IMR-90 (cell line): Measurements from ENCODE around the gene ZNF827. TPM values are rescaled to one million over a fixed set of nuclear protein-coding genes. Genes with fewer than 3 reads are reported as not detected.

ENCODE experiments used
- ATAC-seq: fragments of 200-7000 bp; cut with Tn5 transposase; 2 replicates; pipeline ENCODE4 v1.9.1; 2020; ENCODE audit warnings: low read depth, mild to moderate bottlenecking, moderate library complexity
- BruUV-seq: library from RNA; stranded (reverse); fragments of 400-500 nt; replicated peaks from 2 replicates; lab custom pipeline; 2021; lab: Mats Ljungman, UMichigan
- CTCF ChIA-PET: fragments of 300-600 bp; formaldehyde crosslinking; extraction: SDS; loops from one replicate; lab custom pipeline; 2021; ENCODE audit warnings: antibody characterized with exemption; lab: Yijun Ruan, JAX
- POLR2A ChIA-PET: fragments of 300-600 bp; sonication (Branson Sonifier 250); formaldehyde crosslinking; loops from one replicate; lab custom pipeline; 2022; ENCODE audit warnings: antibody characterized with exemption; ENCODE audit not compliant: unreplicated experiment; lab: Charles Lee
- DNase-seq: peaks from one replicate; pipeline ENCODE4 v3.0.0; 2013
- H2AFZ ChIP-seq: replicated peaks from 2 replicates; pipeline ENCODE3; 2013; ENCODE audit warnings: low read length, mild to moderate bottlenecking; ENCODE audit not compliant: poor library complexity
- H2AK5ac ChIP-seq: 2 replicates; pipeline ENCODE4 v1.6.1; 2013; ENCODE audit warnings: low read depth, low read length, inconsistent platforms
- H2AK9ac ChIP-seq: replicated peaks from 2 replicates; pipeline ENCODE3; 2013; ENCODE audit warnings: mild to moderate bottlenecking, low read depth, low read length, moderate library complexity; ENCODE audit not compliant: poor library complexity
- H2BK120ac ChIP-seq: 2 replicates; pipeline ENCODE4 v1.6.1; 2013; ENCODE audit warnings: low read depth, low read length, inconsistent platforms
- H2BK15ac ChIP-seq: 3 replicates; pipeline ENCODE4 v1.6.1; 2013; ENCODE audit warnings: low read depth, low read length, inconsistent platforms
- H2BK20ac ChIP-seq: 2 replicates; pipeline ENCODE4 v1.6.1; 2013; ENCODE audit warnings: low read depth, mild to moderate bottlenecking, inconsistent platforms, low read length, moderate library complexity
- H2BK5ac ChIP-seq: 2 replicates; pipeline ENCODE4 v1.6.1; 2013; ENCODE audit warnings: mild to moderate bottlenecking, low read depth, low read length, inconsistent platforms; ENCODE audit not compliant: poor library complexity, severe bottlenecking
- H3K14ac ChIP-seq: replicated peaks from 2 replicates; pipeline ENCODE4 v1.6.1; 2013; ENCODE audit warnings: low read depth, low read length, inconsistent platforms
- H3K18ac ChIP-seq: 2 replicates; pipeline ENCODE4 v1.6.1; 2013; ENCODE audit warnings: low read depth, low read length, control low read depth
- H3K23ac ChIP-seq: 2 replicates; pipeline ENCODE4 v1.6.1; 2013; ENCODE audit warnings: low read depth, low read length, inconsistent platforms
- H3K27ac ChIP-seq: 2 replicates; pipeline ENCODE4 v1.5.1; 2013; ENCODE audit warnings: mild to moderate bottlenecking, control low read depth, low read length; ENCODE audit not compliant: insufficient read depth
- H3K27me3 ChIP-seq: 2 replicates; pipeline ENCODE4 v1.6.1; 2013; ENCODE audit warnings: low read length; ENCODE audit not compliant: control insufficient read depth, insufficient read depth
- H3K36me3 ChIP-seq: 2 replicates; pipeline ENCODE4 v1.6.1; 2013; ENCODE audit warnings: low read length, mixed read lengths; ENCODE audit not compliant: control insufficient read depth, insufficient read depth
- H3K4ac ChIP-seq: 2 replicates; pipeline ENCODE4 v1.6.1; 2013; ENCODE audit warnings: low read depth, low read length, inconsistent platforms
- H3K4me1 ChIP-seq: 2 replicates; pipeline ENCODE4 v1.6.1; 2013; ENCODE audit warnings: low read length, mixed read lengths; ENCODE audit not compliant: control insufficient read depth, insufficient read depth
- H3K4me2 ChIP-seq: 2 replicates; pipeline ENCODE4 v1.6.1; 2013; ENCODE audit warnings: low read depth, mild to moderate bottlenecking, control low read depth, low read length, moderate library complexity
- H3K4me3 ChIP-seq: 2 replicates; pipeline ENCODE4 v1.5.1; 2013; ENCODE audit warnings: low read depth, mild to moderate bottlenecking, control low read depth, low read length, moderate library complexity; ENCODE audit not compliant: insufficient read depth
- H3K56ac ChIP-seq: 2 replicates; pipeline ENCODE4 v1.6.1; 2013; ENCODE audit warnings: low read length, inconsistent platforms; ENCODE audit not compliant: insufficient read depth; ENCODE audit errors: extremely low read depth
- H3K79me1 ChIP-seq, 2 experiments: 2 replicates each; pipeline ENCODE4 v1.6.1; 2013; ENCODE audit warnings: low read length in 2 of 2, inconsistent platforms in 1 of 2, low read depth in 1 of 2
- H3K9ac ChIP-seq: 2 replicates; pipeline ENCODE4 v1.6.1; 2013; ENCODE audit warnings: low read depth, low read length, control low read depth
- H3K9me1 ChIP-seq: 2 replicates; pipeline ENCODE4 v1.6.1; 2013; ENCODE audit warnings: low read length, inconsistent platforms; ENCODE audit not compliant: insufficient read depth
- H3K9me3 ChIP-seq: 2 replicates; pipeline ENCODE4 v1.6.1; 2013; ENCODE audit warnings: low read length; ENCODE audit not compliant: control insufficient read depth, insufficient read depth
- H4K20me1 ChIP-seq: 2 replicates; pipeline ENCODE4 v1.6.1; 2013; ENCODE audit warnings: low read length, inconsistent platforms; ENCODE audit not compliant: insufficient read depth
- H4K5ac ChIP-seq: 2 replicates; pipeline ENCODE4 v1.6.1; 2013; ENCODE audit warnings: mild to moderate bottlenecking, low read depth, low read length, control low read depth
- H4K8ac ChIP-seq, 2 experiments: 2 replicates each; pipeline ENCODE4 v1.6.1; 2013; ENCODE audit warnings: low read depth in 2 of 2, low read length in 2 of 2, control low read depth in 1 of 2, inconsistent platforms in 1 of 2
- H4K91ac ChIP-seq: 2 replicates; pipeline ENCODE4 v1.6.1; 2013; ENCODE audit warnings: low read depth, low read length, inconsistent platforms; ENCODE audit not compliant: insufficient read depth
- BHLHE40 ChIP-seq: fragments of 150-350 bp; IDR thresholded peaks from 2 replicates; pipeline ENCODE4 v1.6.1; 2016; ENCODE audit warnings: mild to moderate bottlenecking, low read depth, low read length
- CEBPB ChIP-seq: IDR thresholded peaks from 2 replicates; pipeline ENCODE4 v1.6.1; 2012; ENCODE audit warnings: low read depth, low read length, improper control_type of control experiment
- CHD1 ChIP-seq: IDR thresholded peaks from 2 replicates; pipeline ENCODE4 v1.6.1; 2012; ENCODE audit warnings: low read depth, low read length, improper control_type of control experiment
- CTCF ChIP-seq: conservative IDR thresholded peaks from 2 replicates; pipeline ENCODE4 v1.5.1; 2012; ENCODE audit warnings: mild to moderate bottlenecking, low read depth, low read length, improper control_type of control experiment
- ELK1 ChIP-seq: fragments of 150-350 bp; IDR thresholded peaks from 2 replicates; pipeline ENCODE4 v1.6.1; 2016; ENCODE audit warnings: low read depth, mild to moderate bottlenecking, low read length, moderate library complexity, borderline replicate concordance
- FOS ChIP-seq: fragments of 150-350 bp; IDR thresholded peaks from 2 replicates; pipeline ENCODE4 v1.6.1; 2016; ENCODE audit warnings: low read depth, low read length
- MAFK ChIP-seq: IDR thresholded peaks from 2 replicates; pipeline ENCODE4 v1.6.1; 2012; ENCODE audit warnings: low read depth, low read length, improper control_type of control experiment
- MAZ ChIP-seq: IDR thresholded peaks from 2 replicates; pipeline ENCODE4 v1.6.1; 2012; ENCODE audit warnings: low read depth, mild to moderate bottlenecking, low read length, improper control_type of control experiment, moderate library complexity, borderline replicate concordance
- MXI1 ChIP-seq: IDR thresholded peaks from 2 replicates; pipeline ENCODE4 v1.6.1; 2012; ENCODE audit warnings: low read depth, mild to moderate bottlenecking, low read length, moderate library complexity, borderline replicate concordance
- NFE2L2 ChIP-seq: fragments of 150-350 bp; IDR thresholded peaks from 2 replicates; pipeline ENCODE4 v1.6.1; 2016; ENCODE audit warnings: low read depth, mild to moderate bottlenecking, low read length
- POLR2A ChIP-seq: IDR thresholded peaks from 2 replicates; pipeline ENCODE4 v1.6.1; 2012; ENCODE audit warnings: mild to moderate bottlenecking, low read depth, low read length
- RAD21 ChIP-seq: IDR thresholded peaks from 2 replicates; pipeline ENCODE4 v1.6.1; 2012; ENCODE audit warnings: low read length, improper control_type of control experiment
- RCOR1 ChIP-seq: IDR thresholded peaks from 2 replicates; pipeline ENCODE4 v1.6.1; 2012; ENCODE audit warnings: mild to moderate bottlenecking, low read length, improper control_type of control experiment; ENCODE audit not compliant: insufficient replicate concordance
- RFX5 ChIP-seq: IDR thresholded peaks from 2 replicates; pipeline ENCODE4 v1.8.0; 2012; ENCODE audit warnings: low read depth, mild to moderate bottlenecking, low read length, moderate library complexity
- SMC3 ChIP-seq: fragments of 150-350 bp; IDR thresholded peaks from 2 replicates; pipeline ENCODE4 v1.6.1; 2016; ENCODE audit warnings: low read depth, mild to moderate bottlenecking, antibody characterized with exemption, low read length, moderate library complexity
- USF2 ChIP-seq: fragments of 150-350 bp; IDR thresholded peaks from 2 replicates; pipeline ENCODE4 v1.6.1; 2017; ENCODE audit warnings: mild to moderate bottlenecking, antibody characterized with exemption, low read length, low read depth
- WGBS, 2 experiments: methylation state at CpG; one replicate each; pipeline versions ENCODE4 v1.1.5 to v1.1.7; 2013; ENCODE audit warnings: missing lambda C conversion rate in 2 of 2; ENCODE audit not compliant: insufficient read length in 1 of 2; ENCODE audit errors: extremely low coverage in 2 of 2; 5-methylcytosine and 5-hydroxymethylcytosine counted together
- dilution Hi-C: fragments of 300-500 bp; cut with HindIII; formaldehyde crosslinking; loops from one replicate; pipeline ENCODE4 v1.14.3; 2018; ENCODE audit warnings: low sequenced_read_pairs; ENCODE audit not compliant: unreplicated experiment
- in situ Hi-C: fragments of 300-500 bp; cut with MboI; formaldehyde crosslinking; loops from 3 replicates; pipeline ENCODE4 v1.14.3; 2019; ENCODE audit warnings: low sequenced_read_pairs, inconsistent platforms, mixed read lengths
- intact Hi-C: fragments of 100-400 bp; cut with micrococcal nuclease; formaldehyde crosslinking; loops from 2 replicates; pipeline ENCODE4 v1.10.0; 2022
- polyA plus RNA-seq, 3 experiments: library from polyadenylated mRNA; depleted of rRNA; stranded (reverse); fragments of >200 nt; gene quantifications; 2 replicates each; pipeline ENCODE4 v1.2.3, GENCODE V29; 2012; ENCODE audit warnings: low replicate concordance in 1 of 3
- total RNA-seq: library from RNA; depleted of rRNA; stranded (reverse); fragments of >200 nt; gene quantifications from 2 replicates; pipeline ENCODE4 v1.2.3, GENCODE V29; 2012

ZNF827 gene
- total and polyA plus RNA-seq, 2 of the 4 experiments (the other 2 are of a cell fraction) = 6.6 to 31.7 TPM

GRCh38 chr4:145782756-145783155 lies 155.9 kb downstream of the ZNF827 start:
- H4K91ac ChIP-seq = no peak overlapping the region
- no peak overlapping the region for H2AFZ ChIP-seq
- no peak overlapping the region for H4K8ac ChIP-seq
- no peak for DNase-seq
- no peak overlapping the region for H3K27ac ChIP-seq
- H3K79me1 ChIP-seq = peaks cover 0 to 4% of the 10 kb centered on the region in 2 experiments; a peak in 2 of 4 replicates
- CTCF ChIA-PET = no interaction called here
- H2AK5ac ChIP-seq = no peak overlapping the region
- no peak overlapping the region for H3K9ac ChIP-seq
- H3K4me3 ChIP-seq = no peak overlapping the region
- no TSS peak for BruUV-seq
- no peak overlapping the region for H4K5ac ChIP-seq
- no peak overlapping the region for H2AK9ac ChIP-seq
- POLR2A ChIA-PET = no interaction called here
- H3K9me1 ChIP-seq = peaks cover 5% of the 10 kb centered on the region; the same call in 1 of the 2 replicates
- H2BK15ac ChIP-seq = no peak overlapping the region
- dilution Hi-C loops = no loop called here
- H3K23ac ChIP-seq = no peak overlapping the region
- no peak overlapping the region for H3K4me2 ChIP-seq
- H3K56ac ChIP-seq = no peak overlapping the region
- no peak overlapping the region for H3K14ac ChIP-seq
- WGBS, 2 experiments = 100% methylated on average over 1 of the region's 5 CpGs; no CpG with 5 or more reads in 1 of the 2 experiments
- no peak overlapping the region for H3K4ac ChIP-seq
- H4K20me1 ChIP-seq = no peaks in the 10 kb centered on the region
- H2BK5ac ChIP-seq = no peak overlapping the region
- H3K18ac ChIP-seq = no peak overlapping the region
- intact Hi-C loops = no loop called here
- TF ChIP-seq BHLHE40 = no peak
- no peak for TF ChIP-seq RAD21
- TF ChIP-seq MAZ = no peak
- TF ChIP-seq MAFK = no peak
- no peak for TF ChIP-seq NFE2L2
- no peak for TF ChIP-seq CTCF
- no peak for TF ChIP-seq SMC3
- no peak for TF ChIP-seq CEBPB
- no peak for TF ChIP-seq RCOR1
- TF ChIP-seq ELK1 = no peak
- TF ChIP-seq MXI1 = no peak
- TF ChIP-seq RFX5 = no peak
- TF ChIP-seq USF2 = no peak
- TF ChIP-seq POLR2A = no peak
- no peak for TF ChIP-seq CHD1
- no peak for TF ChIP-seq FOS
- in situ Hi-C loops = no loop called here
- H2BK20ac ChIP-seq = no peak overlapping the region
- H3K27me3 ChIP-seq = no peaks in the 10 kb centered on the region
- ATAC-seq = no peak
- H3K9me3 ChIP-seq = no peaks in the 10 kb centered on the region; the same call in 1 of the 2 replicates
- peaks cover 4% of the 10 kb centered on the region for H3K36me3 ChIP-seq
- H3K4me1 ChIP-seq = no peaks in the 10 kb centered on the region
- H2BK120ac ChIP-seq = no peak overlapping the region
